SW 1271 (cell line): ENCODE measurements around the gene BAMBI.
"Not testable (repeated sequence)": the region's sequence is repeated elsewhere in the genome, so short reads cannot be mapped to it uniquely, and the experiment has no call there.

ENCODE experiments used
- DNase-seq, 2 experiments: peaks; one replicate each; lab custom pipeline; 2025; lab: John Stamatoyannopoulos, UW

Gene BAMBI

GRCh38 chr10:28676968-28677887 lies at the start of gene BAMBI:
Gene BAMBI (plus strand): TSS chr10:28677521. CDS start chr10:28677898, 377 bp downstream.
- DNase-seq = peak; percentile 88 to 92

GRCh38 chr10:28628184-28628893 lies 49.0 kb upstream of the BAMBI start:
- DNase-seq = peak; percentile 63 to 73

GRCh38 chr10:28631896-28632583 lies 45.3 kb upstream of the BAMBI start:
- DNase-seq = no peak

GRCh38 chr10:28632584-28632945 lies 44.8 kb upstream of the BAMBI start:
- DNase-seq = no peak

- DNase-seq = no peak
Measured at GRCh38 chr10:28633750-28634149, 43.6 kb upstream of the BAMBI start.

- no peak for DNase-seq
Measured at GRCh38 chr10:28637346-28637745, 40.0 kb upstream of the BAMBI start.

- no peak for DNase-seq
Measured at GRCh38 chr10:28638392-28638791, 38.9 kb upstream of the BAMBI start.

GRCh38 chr10:28640551-28640950 lies 36.8 kb upstream of the BAMBI start:
- no peak for DNase-seq

- DNase-seq = no peak
Measured at GRCh38 chr10:28644647-28645046, 32.7 kb upstream of the BAMBI start.

- no peak for DNase-seq
Measured at GRCh38 chr10:28652106-28652505, 25.2 kb upstream of the BAMBI start.

GRCh38 chr10:28652703-28653102 lies 24.6 kb upstream of the BAMBI start:
- DNase-seq = no peak

- DNase-seq = not testable (repeated sequence)
Measured at GRCh38 chr10:28658824-28659223, 18.5 kb upstream of the BAMBI start.

- DNase-seq = peak in 1 of 2 experiments; percentile 31
Measured at GRCh38 chr10:28661035-28661434, 16.3 kb upstream of the BAMBI start.

GRCh38 chr10:28663576-28664368 lies 13.5 kb upstream of the BAMBI start:
- DNase-seq = peak; percentile 47 to 86

- no peak for DNase-seq
Measured at GRCh38 chr10:28664369-28664740, 13.0 kb upstream of the BAMBI start.

GRCh38 chr10:28666751-28667467 lies 10.4 kb upstream of the BAMBI start:
- DNase-seq = no peak

GRCh38 chr10:28668363-28669226 lies 8.7 kb upstream of the BAMBI start:
- no peak for DNase-seq

- DNase-seq = no peak
Measured at GRCh38 chr10:28669227-28670173, 7.8 kb upstream of the BAMBI start.

- no peak for DNase-seq
Measured at GRCh38 chr10:28674782-28675181, 2.5 kb upstream of the BAMBI start.
